ENCODE results near the gene PRKG1.

- TF ChIP-seq CTCF (IDR thresholded peaks at IDR 0.05; ENCODE audit: low read depth, low read length, poor library complexity, severe bottlenecking) (no peak), EZH2phosphoT487 (IDR thresholded peaks at IDR 0.05; ENCODE audit: borderline replicate concordance, low read length) (no peak)
Measured at GRCh38 chr10:51321300-51321699, 247.0 kb downstream of the PRKG1 start.
